Measurements from ENCODE around the gene CHRNA3. TPM values are rescaled to one million over a fixed set of nuclear protein-coding genes. Genes with fewer than 3 reads are reported as not detected.

Gene CHRNA3
- total RNA-seq, 1 donor from 2014 or later: not detected

- no peak for DNase-seq (ENCODE audit: low spot score)
Observed at GRCh38 chr15:78636378-78636859, 15.6 kb upstream of the CHRNA3 start.

GRCh38 chr15:78635346-78635745 lies 14.6 kb upstream of the CHRNA3 start:
- no peak for DNase-seq (ENCODE audit: low spot score)

- DNase-seq (ENCODE audit: low spot score): no peak
Observed at GRCh38 chr15:78634210-78635145, 13.7 kb upstream of the CHRNA3 start.

GRCh38 chr15:78633348-78633747 lies 12.6 kb upstream of the CHRNA3 start:
- no peak for DNase-seq (ENCODE audit: low spot score)

- no peak for DNase-seq (ENCODE audit: low spot score)
Observed at GRCh38 chr15:78630886-78631633, 10.3 kb upstream of the CHRNA3 start.

- no peak for DNase-seq (ENCODE audit: low spot score)
Observed at GRCh38 chr15:78629716-78630065, 8.9 kb upstream of the CHRNA3 start.

- DNase-seq (ENCODE audit: low spot score): no peak
Observed at GRCh38 chr15:78629031-78629715, 8.4 kb upstream of the CHRNA3 start.

- no peak for DNase-seq (ENCODE audit: low spot score)
Observed at GRCh38 chr15:78628227-78628626, 7.4 kb upstream of the CHRNA3 start.

GRCh38 chr15:78627348-78627747 lies 6.6 kb upstream of the CHRNA3 start:
- DNase-seq (ENCODE audit: low spot score): no peak

- no peak for DNase-seq (ENCODE audit: low spot score)
Observed at GRCh38 chr15:78626381-78626995, 5.7 kb upstream of the CHRNA3 start.

- no peak for DNase-seq (ENCODE audit: low spot score)
Observed at GRCh38 chr15:78625606-78626280, 4.9 kb upstream of the CHRNA3 start.

GRCh38 chr15:78624651-78625590 lies 4.1 kb upstream of the CHRNA3 start:
- DNase-seq (ENCODE audit: low spot score): no peak

GRCh38 chr15:78623786-78624497 lies 3.1 kb upstream of the CHRNA3 start:
- DNase-seq (ENCODE audit: low spot score): no peak

GRCh38 chr15:78621810-78622402 lies 1.1 kb upstream of the CHRNA3 start:
- DNase-seq (ENCODE audit: low spot score): no peak

- DNase-seq (ENCODE audit: low spot score): no peak
Observed at GRCh38 chr15:78620021-78620526, 722 bp downstream of the CHRNA3 start.

GRCh38 chr15:78619022-78619950 lies 1.5 kb downstream of the CHRNA3 start:
- DNase-seq (ENCODE audit: low spot score): no peak

- peak; percentile 92 for DNase-seq (ENCODE audit: low spot score)
Observed at GRCh38 chr15:78618490-78618934, 2.3 kb downstream of the CHRNA3 start.

- DNase-seq (ENCODE audit: low spot score): no peak
Observed at GRCh38 chr15:78618064-78618463, 2.7 kb downstream of the CHRNA3 start.
